AG09319 (cell line): ENCODE measurements around the gene KIZ.
A peak's percentile ranks its signal among the peaks of the same experiment; 100 is the strongest.

ENCODE experiments used
- DNase-seq: peaks from one replicate; pipeline ENCODE4 v3.0.0-alpha.2; 2010; ENCODE audit warnings: low read depth; ENCODE audit errors: extremely low read depth
- CTCF ChIP-seq: IDR thresholded peaks from 2 replicates; pipeline ENCODE4 v1.5.1; 2011; ENCODE audit warnings: low read depth, mild to moderate bottlenecking, inconsistent platforms, low read length, moderate library complexity

The KIZ gene

GRCh38 chr20:21118138-21118537 lies 7.7 kb upstream of the KIZ start:
- DNase-seq, result no peak
- no peak for TF ChIP-seq CTCF

- DNase-seq, result no peak
- TF ChIP-seq CTCF, result no peak
Measured at GRCh38 chr20:21118782-21119181, 7.1 kb upstream of the KIZ start.

- no peak for DNase-seq
- TF ChIP-seq CTCF, result no peak
Measured at GRCh38 chr20:21124190-21124589, 1.7 kb upstream of the KIZ start.

GRCh38 chr20:21125072-21125848 lies 622 bp upstream of the KIZ start:
- DNase-seq, result no peak
- TF ChIP-seq CTCF, result 0 out of 2 replicates have a peak, but pooled peaks have one; percentile 2

- DNase-seq, result no peak
- TF ChIP-seq CTCF, result no peak
Measured at GRCh38 chr20:21126581-21126870, 644 bp downstream of the KIZ start.

GRCh38 chr20:21127201-21127981 lies 1.5 kb downstream of the KIZ start:
- TF ChIP-seq CTCF, result no peak
- DNase-seq, result no peak

- DNase-seq, result no peak
- TF ChIP-seq CTCF, result no peak
Measured at GRCh38 chr20:21129861-21130260, 4.0 kb downstream of the KIZ start.
